GM12878 (cell line): ENCODE results near the gene CXCR6. TPM values are rescaled to one million over a fixed set of nuclear protein-coding genes. Genes with fewer than 3 reads are reported as not detected.
A peak's percentile ranks its signal among the peaks of the same experiment; 100 is the strongest.

ENCODE experiments used
- BCLAF1 ChIP-seq: fragments of 450-650 bp; IDR thresholded peaks from 2 replicates; pipeline ENCODE4 v1.6.1; 2017; ENCODE audit warnings: antibody characterized with exemption, mild to moderate bottlenecking, moderate library complexity
- EGR1 ChIP-seq, 2 experiments: IDR thresholded peaks; 1 replicate in 1 of 2; 2 replicates in 1 of 2; pipeline ENCODE4 v1.6.1; 2011 to 2012; ENCODE audit warnings: low read depth in 2 of 2, low read length in 2 of 2, borderline replicate concordance in 1 of 2, mild to moderate bottlenecking in 1 of 2, moderate library complexity in 1 of 2
- IRF4 ChIP-seq: IDR thresholded peaks from 2 replicates; pipeline ENCODE4 v1.6.1; 2011; ENCODE audit warnings: low read depth, low read length
- MLLT1 ChIP-seq: fragments of 450-650 bp; IDR thresholded peaks from 2 replicates; pipeline ENCODE4 v1.6.1; 2016; ENCODE audit warnings: mild to moderate bottlenecking
- RCOR1 ChIP-seq: conservative IDR thresholded peaks from 2 replicates; pipeline ENCODE4 v1.6.1; 2012; ENCODE audit warnings: low read depth, low read length, improper control_type of control experiment
- RUNX3 ChIP-seq: IDR thresholded peaks from 2 replicates; pipeline ENCODE4 v1.6.1; 2012; ENCODE audit warnings: low read length, inconsistent platforms
- SMAD1 ChIP-seq: fragments of 450-650 bp; IDR thresholded peaks from 2 replicates; pipeline ENCODE4 v1.6.1; 2018; ENCODE audit warnings: mild to moderate bottlenecking, low read depth; ENCODE audit not compliant: partially characterized antibody
- SMC3 ChIP-seq: IDR thresholded peaks from 2 replicates; pipeline ENCODE4 v1.6.1; 2011; ENCODE audit warnings: low read length, improper control_type of control experiment, borderline replicate concordance
- STAT3 ChIP-seq: IDR thresholded peaks from 2 replicates; pipeline ENCODE4 v1.6.1; 2011; ENCODE audit warnings: low read depth, low read length, improper control_type of control experiment
- polyA plus RNA-seq, 11 experiments: library from polyadenylated mRNA; depleted of rRNA in 4 of 11; unstranded in 6 of 11; stranded (reverse) in 5 of 11; fragments of >200 nt; fragmentation: Nextera tagmentation in 4 of 11; fragmentation: Illumina TruSeq in 1 of 11; extraction: Ambion mirVana in 4 of 11; extraction: Trizol in 1 of 11; gene quantifications; 1 replicate in 1 of 11; 2 replicates in 10 of 11; pipeline versions ENCODE4 v1.2.1 to v1.2.3, GENCODE V29; 2011 to 2016; ENCODE audit warnings: inconsistent platforms in 2 of 11, missing spikeins in 2 of 11, low read depth in 1 of 11
- total RNA-seq, 4 experiments: library from RNA; depleted of rRNA in 3 of 4; stranded (reverse); fragments of >200 nt in 3 of 4; fragmentation: Illumina TruSeq in 1 of 4; extraction: Trizol in 1 of 4; gene quantifications; 2 replicates each; pipeline versions ENCODE4 v1.2.1 to v1.2.3, GENCODE V29; 2013 to 2021
- TF ChIP-seq, protein P1 (sequence below): fragments of 450-650 bp; IDR thresholded peaks from 2 replicates; pipeline ENCODE4 v1.6.1; 2017; ENCODE audit warnings: low read depth, mild to moderate bottlenecking, moderate library complexity

Gene CXCR6
- total and polyA plus RNA-seq, 10 of the 15 experiments (the other 5 are each of a cell fraction or from before 2014, with no cell fraction given) = 0.04 to 0.20 (median 0.12) TPM; not detected in 5

- TF ChIP-seq SMC3 (peak; percentile 99), MLLT1 (peak; percentile 39; the same call in 1 of the 2 replicates), IRF4 (peak; percentile 57), STAT3 (no peak), SMAD1 (no peak), RUNX3 (0 out of 2 replicates have a peak, but pooled peaks have one; percentile 6), BCLAF1 (no peak), RCOR1 (no peak), EGR1 (IDR thresholded peaks at IDR 0.05; ENCODE audit: borderline replicate concordance in 1 of 2, low read depth in 2 of 2, low read length in 2 of 2) (peak in 1 of 2 experiments; percentile 27; a peak in 1 of 3 replicates)
- TF ChIP-seq, protein P1, sequence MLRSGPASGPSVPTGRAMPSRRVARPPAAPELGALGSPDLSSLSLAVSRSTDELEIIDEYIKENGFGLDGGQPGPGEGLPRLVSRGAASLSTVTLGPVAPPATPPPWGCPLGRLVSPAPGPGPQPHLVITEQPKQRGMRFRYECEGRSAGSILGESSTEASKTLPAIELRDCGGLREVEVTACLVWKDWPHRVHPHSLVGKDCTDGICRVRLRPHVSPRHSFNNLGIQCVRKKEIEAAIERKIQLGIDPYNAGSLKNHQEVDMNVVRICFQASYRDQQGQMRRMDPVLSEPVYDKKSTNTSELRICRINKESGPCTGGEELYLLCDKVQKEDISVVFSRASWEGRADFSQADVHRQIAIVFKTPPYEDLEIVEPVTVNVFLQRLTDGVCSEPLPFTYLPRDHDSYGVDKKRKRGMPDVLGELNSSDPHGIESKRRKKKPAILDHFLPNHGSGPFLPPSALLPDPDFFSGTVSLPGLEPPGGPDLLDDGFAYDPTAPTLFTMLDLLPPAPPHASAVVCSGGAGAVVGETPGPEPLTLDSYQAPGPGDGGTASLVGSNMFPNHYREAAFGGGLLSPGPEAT = 0 out of 2 replicates have a peak, but pooled peaks have one; percentile 42
Measured at GRCh38 chr3:45938864-45939263, 4.4 kb upstream of the CXCR6 start (continued).
